Liver (tissue), 3 donors: ENCODE measurements around the gene ACTL10.

Experiments
- FOXA1 ChIP-seq: IDR thresholded peaks from 2 replicates; pipeline ENCODE4 v1.6.1; 2016; ENCODE audit warnings: antibody characterized with exemption
- GABPA ChIP-seq, 2 donors: IDR thresholded peaks in 1 of 2; conservative IDR thresholded peaks in 1 of 2; 2 replicates each; pipeline ENCODE4 v1.6.1; 2016; ENCODE audit warnings: antibody characterized with exemption in 2 of 2, mild to moderate bottlenecking in 1 of 2, moderate library complexity in 1 of 2
- HNF4A ChIP-seq, 2 donors: conservative IDR thresholded peaks; 2 replicates each; pipeline ENCODE4 v1.6.1; 2016; ENCODE audit warnings: antibody characterized with exemption in 2 of 2, mild to moderate bottlenecking in 2 of 2
- JUND ChIP-seq, 2 donors: IDR thresholded peaks; 2 replicates each; pipeline ENCODE4 v1.6.1; 2016; ENCODE audit warnings: antibody characterized with exemption in 2 of 2
- NR2F2 ChIP-seq: IDR thresholded peaks from 2 replicates; pipeline ENCODE4 v1.6.1; 2016; ENCODE audit warnings: antibody characterized with exemption
- RAD21 ChIP-seq, 2 donors: IDR thresholded peaks; 2 replicates each; pipeline ENCODE4 v1.6.1; 2016; ENCODE audit warnings: antibody characterized with exemption in 2 of 2, mild to moderate bottlenecking in 2 of 2
- RXRA ChIP-seq, 2 donors: IDR thresholded peaks; 2 replicates each; pipeline ENCODE4 v1.6.1; 2017 to 2018; ENCODE audit warnings: antibody characterized with exemption in 2 of 2, mild to moderate bottlenecking in 1 of 2
- SP1 ChIP-seq: IDR thresholded peaks from 2 replicates; pipeline ENCODE4 v1.6.1; 2018; ENCODE audit warnings: antibody characterized with exemption, mild to moderate bottlenecking
- TAF1 ChIP-seq: conservative IDR thresholded peaks from 2 replicates; pipeline ENCODE4 v1.6.1; 2016; ENCODE audit warnings: antibody characterized with exemption, mild to moderate bottlenecking
- YY1 ChIP-seq: IDR thresholded peaks from 2 replicates; pipeline ENCODE4 v1.6.1; 2016; ENCODE audit warnings: antibody characterized with exemption, mild to moderate bottlenecking
- TF ChIP-seq, protein P1 (sequence below): fragments of 150-350 bp; IDR thresholded peaks from 2 replicates; pipeline ENCODE4 v1.5.1; 2017; ENCODE audit warnings: improper control_type of control experiment, low read depth, low read length; ENCODE audit not compliant: missing input control
- TF ChIP-seq, protein P2 (sequence below): IDR thresholded peaks from 2 replicates; pipeline ENCODE4 v1.6.1; 2016; ENCODE audit warnings: antibody characterized with exemption
- TF ChIP-seq, protein P3 (sequence below): IDR thresholded peaks from 2 replicates; pipeline ENCODE4 v1.6.1; 2016; ENCODE audit warnings: antibody characterized with exemption, mild to moderate bottlenecking
- donor health status: healthy.
- donor health status: healthy.

DNA sequence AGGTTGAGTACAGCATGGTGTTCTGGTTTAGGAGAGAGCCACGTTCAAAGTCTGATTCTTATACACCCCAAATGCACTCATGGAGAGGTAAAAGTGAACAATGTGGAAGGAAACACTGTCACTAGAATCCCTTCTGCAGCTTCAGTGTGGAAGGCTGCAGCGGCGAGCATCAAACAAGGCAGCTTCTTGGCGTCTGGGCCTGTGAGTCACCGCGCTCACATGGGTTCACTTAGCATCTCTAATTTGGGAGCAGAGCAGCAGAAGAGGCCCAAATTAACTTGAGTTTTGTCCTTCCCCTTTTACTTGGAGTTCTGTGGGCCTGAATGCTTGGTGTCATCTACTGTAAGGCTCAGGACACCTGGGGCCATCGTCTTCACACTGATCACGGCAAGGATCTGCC lies 30.4 kb downstream of the ACTL10 start:
- TF ChIP-seq, protein P1, sequence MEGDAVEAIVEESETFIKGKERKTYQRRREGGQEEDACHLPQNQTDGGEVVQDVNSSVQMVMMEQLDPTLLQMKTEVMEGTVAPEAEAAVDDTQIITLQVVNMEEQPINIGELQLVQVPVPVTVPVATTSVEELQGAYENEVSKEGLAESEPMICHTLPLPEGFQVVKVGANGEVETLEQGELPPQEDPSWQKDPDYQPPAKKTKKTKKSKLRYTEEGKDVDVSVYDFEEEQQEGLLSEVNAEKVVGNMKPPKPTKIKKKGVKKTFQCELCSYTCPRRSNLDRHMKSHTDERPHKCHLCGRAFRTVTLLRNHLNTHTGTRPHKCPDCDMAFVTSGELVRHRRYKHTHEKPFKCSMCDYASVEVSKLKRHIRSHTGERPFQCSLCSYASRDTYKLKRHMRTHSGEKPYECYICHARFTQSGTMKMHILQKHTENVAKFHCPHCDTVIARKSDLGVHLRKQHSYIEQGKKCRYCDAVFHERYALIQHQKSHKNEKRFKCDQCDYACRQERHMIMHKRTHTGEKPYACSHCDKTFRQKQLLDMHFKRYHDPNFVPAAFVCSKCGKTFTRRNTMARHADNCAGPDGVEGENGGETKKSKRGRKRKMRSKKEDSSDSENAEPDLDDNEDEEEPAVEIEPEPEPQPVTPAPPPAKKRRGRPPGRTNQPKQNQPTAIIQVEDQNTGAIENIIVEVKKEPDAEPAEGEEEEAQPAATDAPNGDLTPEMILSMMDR, result no peak
- TF ChIP-seq SP1 (no peak), FOXA1 (no peak), NR2F2 (no peak), GABPA (IDR thresholded peaks at IDR 0.05 in 1 of 2, conservative IDR thresholded peaks at IDR 0.05 in 1 of 2) (no peak), YY1 (no peak), RXRA (IDR thresholded peaks at IDR 0.05) (no peak), HNF4A (conservative IDR thresholded peaks at IDR 0.05) (no peak), RAD21 (IDR thresholded peaks at IDR 0.05) (no peak), JUND (IDR thresholded peaks at IDR 0.05) (no peak), TAF1 (no peak)
- TF ChIP-seq, protein P2, sequence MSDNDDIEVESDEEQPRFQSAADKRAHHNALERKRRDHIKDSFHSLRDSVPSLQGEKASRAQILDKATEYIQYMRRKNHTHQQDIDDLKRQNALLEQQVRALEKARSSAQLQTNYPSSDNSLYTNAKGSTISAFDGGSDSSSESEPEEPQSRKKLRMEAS, result no peak
- TF ChIP-seq, protein P3, sequence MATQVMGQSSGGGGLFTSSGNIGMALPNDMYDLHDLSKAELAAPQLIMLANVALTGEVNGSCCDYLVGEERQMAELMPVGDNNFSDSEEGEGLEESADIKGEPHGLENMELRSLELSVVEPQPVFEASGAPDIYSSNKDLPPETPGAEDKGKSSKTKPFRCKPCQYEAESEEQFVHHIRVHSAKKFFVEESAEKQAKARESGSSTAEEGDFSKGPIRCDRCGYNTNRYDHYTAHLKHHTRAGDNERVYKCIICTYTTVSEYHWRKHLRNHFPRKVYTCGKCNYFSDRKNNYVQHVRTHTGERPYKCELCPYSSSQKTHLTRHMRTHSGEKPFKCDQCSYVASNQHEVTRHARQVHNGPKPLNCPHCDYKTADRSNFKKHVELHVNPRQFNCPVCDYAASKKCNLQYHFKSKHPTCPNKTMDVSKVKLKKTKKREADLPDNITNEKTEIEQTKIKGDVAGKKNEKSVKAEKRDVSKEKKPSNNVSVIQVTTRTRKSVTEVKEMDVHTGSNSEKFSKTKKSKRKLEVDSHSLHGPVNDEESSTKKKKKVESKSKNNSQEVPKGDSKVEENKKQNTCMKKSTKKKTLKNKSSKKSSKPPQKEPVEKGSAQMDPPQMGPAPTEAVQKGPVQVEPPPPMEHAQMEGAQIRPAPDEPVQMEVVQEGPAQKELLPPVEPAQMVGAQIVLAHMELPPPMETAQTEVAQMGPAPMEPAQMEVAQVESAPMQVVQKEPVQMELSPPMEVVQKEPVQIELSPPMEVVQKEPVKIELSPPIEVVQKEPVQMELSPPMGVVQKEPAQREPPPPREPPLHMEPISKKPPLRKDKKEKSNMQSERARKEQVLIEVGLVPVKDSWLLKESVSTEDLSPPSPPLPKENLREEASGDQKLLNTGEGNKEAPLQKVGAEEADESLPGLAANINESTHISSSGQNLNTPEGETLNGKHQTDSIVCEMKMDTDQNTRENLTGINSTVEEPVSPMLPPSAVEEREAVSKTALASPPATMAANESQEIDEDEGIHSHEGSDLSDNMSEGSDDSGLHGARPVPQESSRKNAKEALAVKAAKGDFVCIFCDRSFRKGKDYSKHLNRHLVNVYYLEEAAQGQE, result no peak
